ENCODE results near the gene TREX2. TPM values are rescaled to one million over a fixed set of nuclear protein-coding genes. Genes with fewer than 3 reads are reported as not detected.

TREX2 gene
- 1.9 and 3.4 TPM in 2 replicates for total RNA-seq (2013; cell fraction: nucleolus; rRNA removed)
- total RNA-seq (2014; rRNA removed): 0.65 and 0.85 TPM in 2 replicates
- 0.23 TPM in 1 of 2 replicates, not detected in the other for total RNA-seq (2014; rRNA removed; fragmentation: Illumina TruSeq; extraction: Trizol)
- total RNA-seq (2021): 0.80 and 1.1 TPM in 2 replicates
- 0.21 TPM for polyA plus RNA-seq (2011; ENCODE audit: low read depth)
- 0.14 TPM in 1 of 2 replicates, not detected in the other for polyA plus RNA-seq (2011; rRNA removed)
- polyA plus RNA-seq (2011; cell fraction: cytosol; rRNA removed): 0.27 and 0.62 TPM in 2 replicates
- polyA plus RNA-seq (2011; cell fraction: nucleus; rRNA removed): 2.8 and 5.9 TPM in 2 replicates
- polyA plus RNA-seq (2012): 0.27 and 0.29 TPM in 2 replicates
- 0.09 TPM in 1 of 2 replicates, not detected in the other for polyA plus RNA-seq (2014; fragmentation: Illumina TruSeq; extraction: Trizol)
- polyA plus RNA-seq (2014; fragmentation: Nextera tagmentation; extraction: Ambion mirVana): not detected
- 0.84 and 0.97 TPM in 2 replicates for polyA plus RNA-seq (2014; rRNA removed)
- under 1 TPM; 0.50 to 0.60 TPM for polyA plus RNA-seq (2016; fragmentation: Nextera tagmentation; extraction: Ambion mirVana)
- 0.46 TPM in 1 of 2 replicates, not detected in the other for polyA minus RNA-seq (2011; rRNA and poly(A)+ RNA removed)
- polyA minus RNA-seq (2011; cell fraction: cytosol; rRNA and poly(A)+ RNA removed): 0.80 and 0.83 TPM in 2 replicates
- polyA minus RNA-seq (2011; cell fraction: nucleus; rRNA and poly(A)+ RNA removed): 1.6 and 5.4 TPM in 2 replicates
- percentile 39 among the genes with signal in this experiment for Bru-seq, nascent RNA
- percentile 46 among the genes with signal in this experiment for BruChase-seq, experiment 1, labeled RNA remaining after a 6-hour chase
- BruChase-seq, experiment 2, labeled RNA remaining after a 2-hour chase: percentile 44 among the genes with signal in this experiment
- long read RNA-seq, experiment 1, partial matches to known transcripts: 15 of 20 reads
- long read RNA-seq, experiment 1, other reads (novel, unspliced or antisense): 5 of 20 reads
- long read RNA-seq, experiment 2, partial matches to known transcripts: 34 of 37 reads
- long read RNA-seq, experiment 2, other reads (novel, unspliced or antisense): 3 of 37 reads

DNA sequence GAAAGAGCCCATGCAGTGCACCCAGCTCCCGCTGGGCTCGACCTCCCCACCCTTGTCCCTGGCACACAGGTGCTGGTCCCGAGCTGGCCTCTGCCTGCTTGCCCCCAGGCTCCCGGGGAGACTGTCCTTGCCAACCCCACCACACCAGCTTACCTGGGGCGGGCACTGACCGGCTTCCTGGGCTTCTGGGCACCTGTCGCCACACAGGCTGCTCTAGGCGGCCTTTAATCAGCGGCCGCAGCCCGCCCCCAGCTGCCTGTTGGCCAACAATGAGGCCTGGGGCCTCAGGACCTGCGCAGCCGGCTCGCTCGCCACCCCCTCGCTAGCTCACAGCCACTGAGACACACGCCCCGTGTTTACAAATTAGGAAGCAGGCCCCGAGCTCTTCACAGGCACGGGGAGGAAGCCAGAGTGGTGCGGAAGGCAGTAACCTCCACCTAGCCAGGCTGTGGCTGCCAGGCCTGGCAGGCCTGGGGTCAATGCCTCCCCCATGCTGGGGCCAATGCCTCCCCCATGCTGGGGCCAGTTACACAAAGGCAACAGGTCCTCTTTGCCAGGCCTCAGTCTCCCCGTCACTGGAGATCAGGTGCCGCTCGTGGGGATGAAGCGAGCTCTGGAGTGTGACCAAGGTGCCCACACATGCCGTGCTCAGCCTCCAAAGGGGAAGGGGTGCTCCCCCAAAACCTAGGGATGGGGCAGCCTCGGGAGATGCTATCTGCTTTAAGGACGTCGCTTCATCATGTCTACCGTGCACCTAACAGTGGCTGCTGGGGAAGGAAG lies at the start of gene TREX2:
TSS of gene TREX2 (minus strand) at position 201 of the 780 bp plus-strand sequence. CDS start 626 bp downstream, outside the sequence.
- CTCF ChIA-PET: no interaction called here
- H3K9ac ChIP-seq (ENCODE audit: control insufficient read depth, insufficient read depth, low read length): no peak within 1 kb of the TSS
- H3K27me3 ChIP-seq (replicated peaks in 1 of 2; ENCODE audit: control insufficient read depth in 2 of 2, insufficient read depth in 2 of 2, low read length in 1 of 2): no peaks in the 10 kb centered on the region
- no TSS peak for BruUV-seq (replicated peaks)
- no peak for FAIRE-seq
- H4K20me1 ChIP-seq (ENCODE audit: control insufficient read depth, insufficient read depth): no peaks in the 10 kb centered on the region
- in situ Hi-C loops (cut with MboI): no loop called here
- SMC1A ChIA-PET (ENCODE audit: uncharacterized antibody, unreplicated experiment): no interaction called here
- no peaks in the 10 kb centered on the region for H3K4me1 ChIP-seq (ENCODE audit: control insufficient read depth, insufficient read depth, low read length)
- no peak within 1 kb of the TSS for H2AFZ ChIP-seq (ENCODE audit: control insufficient read depth, low read depth, low read length)
- intact Hi-C loops (cut with micrococcal nuclease; ENCODE audit: unreplicated experiment): no loop called here
- 69% methylated on average over 30 of the region's 30 CpGs for WGBS (ENCODE audit: insufficient coverage, insufficient replicate concordance, low lambda C conversion rate, missing lambda C conversion rate)
- no peaks in the 10 kb centered on the region; the same call in 2 of the 3 replicates for H3K9me3 ChIP-seq (replicated peaks; ENCODE audit: control insufficient read depth, insufficient read depth, low read length)
- POLR2A ChIA-PET: no interaction called here
- H3K79me2 ChIP-seq (ENCODE audit: control insufficient read depth, insufficient read depth, low read length): no peaks in the 10 kb centered on the region
- no peak for DNase-seq (ENCODE audit: low read depth, low spot score)
- no peak within 1 kb of the TSS for H3K4me3 ChIP-seq
- ATAC-seq: no peak
- no peaks in the 10 kb centered on the region for H3K36me3 ChIP-seq (ENCODE audit: control insufficient read depth in 2 of 2, insufficient read depth in 2 of 2, low read length in 1 of 2)
- no peak within 1 kb of the TSS for H3K27ac ChIP-seq (ENCODE audit: control insufficient read depth, insufficient read depth)
- RAD21 ChIA-PET (ENCODE audit: unreplicated experiment): no interaction called here
- no peak within 1 kb of the TSS for H3K4me2 ChIP-seq (ENCODE audit: control insufficient read depth, insufficient read depth)
- TF ChIP-seq SMAD1 (IDR thresholded peaks at IDR 0.05; ENCODE audit: low read depth, partially characterized antibody) (no peak), RCOR1 (conservative IDR thresholded peaks at IDR 0.05; ENCODE audit: low read depth, low read length) (no peak), RB1 (IDR thresholded peaks at IDR 0.05; ENCODE audit: borderline replicate concordance) (no peak), ZBTB11 (CRISPR knock-in tag; IDR thresholded peaks at IDR 0.05) (no peak), RAD21 (IDR thresholded peaks at IDR 0.05; ENCODE audit: insufficient read depth, low read depth, low read length) (no peak)
- TF ChIP-seq, protein P1, sequence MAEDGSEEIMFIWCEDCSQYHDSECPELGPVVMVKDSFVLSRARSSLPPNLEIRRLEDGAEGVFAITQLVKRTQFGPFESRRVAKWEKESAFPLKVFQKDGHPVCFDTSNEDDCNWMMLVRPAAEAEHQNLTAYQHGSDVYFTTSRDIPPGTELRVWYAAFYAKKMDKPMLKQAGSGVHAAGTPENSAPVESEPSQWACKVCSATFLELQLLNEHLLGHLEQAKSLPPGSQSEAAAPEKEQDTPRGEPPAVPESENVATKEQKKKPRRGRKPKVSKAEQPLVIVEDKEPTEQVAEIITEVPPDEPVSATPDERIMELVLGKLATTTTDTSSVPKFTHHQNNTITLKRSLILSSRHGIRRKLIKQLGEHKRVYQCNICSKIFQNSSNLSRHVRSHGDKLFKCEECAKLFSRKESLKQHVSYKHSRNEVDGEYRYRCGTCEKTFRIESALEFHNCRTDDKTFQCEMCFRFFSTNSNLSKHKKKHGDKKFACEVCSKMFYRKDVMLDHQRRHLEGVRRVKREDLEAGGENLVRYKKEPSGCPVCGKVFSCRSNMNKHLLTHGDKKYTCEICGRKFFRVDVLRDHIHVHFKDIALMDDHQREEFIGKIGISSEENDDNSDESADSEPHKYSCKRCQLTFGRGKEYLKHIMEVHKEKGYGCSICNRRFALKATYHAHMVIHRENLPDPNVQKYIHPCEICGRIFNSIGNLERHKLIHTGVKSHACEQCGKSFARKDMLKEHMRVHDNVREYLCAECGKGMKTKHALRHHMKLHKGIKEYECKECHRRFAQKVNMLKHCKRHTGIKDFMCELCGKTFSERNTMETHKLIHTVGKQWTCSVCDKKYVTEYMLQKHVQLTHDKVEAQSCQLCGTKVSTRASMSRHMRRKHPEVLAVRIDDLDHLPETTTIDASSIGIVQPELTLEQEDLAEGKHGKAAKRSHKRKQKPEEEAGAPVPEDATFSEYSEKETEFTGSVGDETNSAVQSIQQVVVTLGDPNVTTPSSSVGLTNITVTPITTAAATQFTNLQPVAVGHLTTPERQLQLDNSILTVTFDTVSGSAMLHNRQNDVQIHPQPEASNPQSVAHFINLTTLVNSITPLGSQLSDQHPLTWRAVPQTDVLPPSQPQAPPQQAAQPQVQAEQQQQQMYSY (CRISPR knock-in tag; IDR thresholded peaks at IDR 0.05): no peak
- TF ChIP-seq, protein P2, sequence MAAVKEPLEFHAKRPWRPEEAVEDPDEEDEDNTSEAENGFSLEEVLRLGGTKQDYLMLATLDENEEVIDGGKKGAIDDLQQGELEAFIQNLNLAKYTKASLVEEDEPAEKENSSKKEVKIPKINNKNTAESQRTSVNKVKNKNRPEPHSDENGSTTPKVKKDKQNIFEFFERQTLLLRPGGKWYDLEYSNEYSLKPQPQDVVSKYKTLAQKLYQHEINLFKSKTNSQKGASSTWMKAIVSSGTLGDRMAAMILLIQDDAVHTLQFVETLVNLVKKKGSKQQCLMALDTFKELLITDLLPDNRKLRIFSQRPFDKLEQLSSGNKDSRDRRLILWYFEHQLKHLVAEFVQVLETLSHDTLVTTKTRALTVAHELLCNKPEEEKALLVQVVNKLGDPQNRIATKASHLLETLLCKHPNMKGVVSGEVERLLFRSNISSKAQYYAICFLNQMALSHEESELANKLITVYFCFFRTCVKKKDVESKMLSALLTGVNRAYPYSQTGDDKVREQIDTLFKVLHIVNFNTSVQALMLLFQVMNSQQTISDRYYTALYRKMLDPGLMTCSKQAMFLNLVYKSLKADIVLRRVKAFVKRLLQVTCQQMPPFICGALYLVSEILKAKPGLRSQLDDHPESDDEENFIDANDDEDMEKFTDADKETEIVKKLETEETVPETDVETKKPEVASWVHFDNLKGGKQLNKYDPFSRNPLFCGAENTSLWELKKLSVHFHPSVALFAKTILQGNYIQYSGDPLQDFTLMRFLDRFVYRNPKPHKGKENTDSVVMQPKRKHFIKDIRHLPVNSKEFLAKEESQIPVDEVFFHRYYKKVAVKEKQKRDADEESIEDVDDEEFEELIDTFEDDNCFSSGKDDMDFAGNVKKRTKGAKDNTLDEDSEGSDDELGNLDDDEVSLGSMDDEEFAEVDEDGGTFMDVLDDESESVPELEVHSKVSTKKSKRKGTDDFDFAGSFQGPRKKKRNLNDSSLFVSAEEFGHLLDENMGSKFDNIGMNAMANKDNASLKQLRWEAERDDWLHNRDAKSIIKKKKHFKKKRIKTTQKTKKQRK (IDR thresholded peaks at IDR 0.05; ENCODE audit: low read depth, low read length): no peak
